ENCODE measurements around the gene RAB11FIP4. TPM values are rescaled to one million over a fixed set of nuclear protein-coding genes. Genes with fewer than 3 reads are reported as not detected.

The RAB11FIP4 gene
- total RNA-seq, 1 donor: under 0.01 TPM

GRCh38 chr17:31425282-31426040, 34.0 kb downstream of the RAB11FIP4 start:
- no peak for TF ChIP-seq CTCF (IDR thresholded peaks at IDR 0.05; ENCODE audit: insufficient read depth, low read depth, low read length)
- peak; percentile 18 for DNase-seq (ENCODE audit: low read depth)
- no peak overlapping the region for H3K4me3 ChIP-seq (ENCODE audit: low read depth, low read length)

DNA sequence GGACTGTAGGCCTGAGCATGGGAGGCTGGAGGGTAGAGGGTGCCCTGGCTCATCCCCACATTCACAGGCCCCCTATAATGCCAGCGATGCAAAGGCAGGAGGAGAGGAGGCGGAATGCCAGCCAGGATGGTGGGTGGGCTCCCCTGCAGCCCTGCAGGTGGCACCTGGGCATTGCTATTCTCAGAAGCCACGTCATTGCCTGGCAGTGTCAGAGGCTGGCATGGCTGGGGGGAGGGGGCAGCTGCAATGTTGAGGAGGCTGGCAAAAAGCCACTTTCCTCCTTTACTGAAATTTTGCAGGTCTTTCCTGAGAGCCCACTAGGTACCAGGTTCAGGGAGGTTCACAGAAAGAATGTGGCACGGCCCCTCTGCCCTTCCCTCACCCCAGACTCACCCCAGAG, 36.2 kb downstream of the RAB11FIP4 start:
- DNase-seq (ENCODE audit: low read depth): no peak
- H3K4me3 ChIP-seq (ENCODE audit: low read depth, low read length): no peak overlapping the region
- TF ChIP-seq CTCF (IDR thresholded peaks at IDR 0.05; ENCODE audit: insufficient read depth, low read depth, low read length): no peak

DNA sequence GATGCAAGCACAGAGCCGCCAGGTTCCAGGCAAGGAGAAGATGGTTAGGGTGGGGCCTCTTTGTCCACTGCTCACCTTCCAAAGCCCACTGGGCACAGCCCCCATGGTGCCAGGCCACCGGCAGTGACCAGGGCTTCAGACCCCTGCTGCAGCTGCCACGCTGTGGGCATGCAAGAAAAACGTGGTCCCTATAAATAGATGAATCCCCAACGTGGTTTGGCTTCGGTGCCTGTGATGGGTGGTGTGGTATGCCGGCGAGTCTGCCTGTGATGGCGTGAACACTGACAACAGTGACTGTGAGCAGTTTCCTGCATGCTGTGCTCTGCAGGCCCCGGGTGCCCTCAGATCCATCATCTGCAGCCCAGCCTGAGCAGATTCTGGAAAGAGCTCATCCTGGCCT, 36.6 kb downstream of the RAB11FIP4 start:
- H3K4me3 ChIP-seq (ENCODE audit: low read depth, low read length): no peak overlapping the region
- DNase-seq (ENCODE audit: low read depth): no peak
- TF ChIP-seq CTCF (IDR thresholded peaks at IDR 0.05; ENCODE audit: insufficient read depth, low read depth, low read length): no peak

GRCh38 chr17:31428512-31428911, 37.0 kb downstream of the RAB11FIP4 start:
- TF ChIP-seq CTCF (IDR thresholded peaks at IDR 0.05; ENCODE audit: insufficient read depth, low read depth, low read length): no peak
- no peak overlapping the region for H3K4me3 ChIP-seq (ENCODE audit: low read depth, low read length)
- DNase-seq (ENCODE audit: low read depth): no peak

GRCh38 chr17:31431098-31431851, 39.8 kb downstream of the RAB11FIP4 start:
- DNase-seq (ENCODE audit: low read depth): no peak
- H3K4me3 ChIP-seq (ENCODE audit: low read depth, low read length): no peak overlapping the region
- TF ChIP-seq CTCF (IDR thresholded peaks at IDR 0.05; ENCODE audit: insufficient read depth, low read depth, low read length): no peak

- no peak overlapping the region for H3K4me3 ChIP-seq (ENCODE audit: low read depth, low read length)
- DNase-seq (ENCODE audit: low read depth): no peak
- no peak for TF ChIP-seq CTCF (IDR thresholded peaks at IDR 0.05; ENCODE audit: insufficient read depth, low read depth, low read length)
Measured at GRCh38 chr17:31431852-31432658, 40.6 kb downstream of the RAB11FIP4 start.

All from fibroblast of villous mesenchyme (primary cell).